H1 (cell line): ENCODE data around the gene TMEM245. TPM values are rescaled to one million over a fixed set of nuclear protein-coding genes. Genes with fewer than 3 reads are reported as not detected.

Experiments used
- EP300 ChIP-seq, 2 experiments: IDR thresholded peaks; 1 replicate in 1 of 2; 2 replicates in 1 of 2; pipeline ENCODE4 v1.6.1; 2011 to 2012; ENCODE audit warnings: low read depth in 2 of 2, low read length in 2 of 2, mild to moderate bottlenecking in 2 of 2, borderline replicate concordance in 1 of 2, inconsistent platforms in 1 of 2, moderate library complexity in 1 of 2
- GABPA ChIP-seq: IDR thresholded peaks from 2 replicates; pipeline ENCODE4 v1.6.1; 2011; ENCODE audit warnings: mild to moderate bottlenecking, low read length, moderate library complexity, borderline replicate concordance; ENCODE audit not compliant: insufficient read depth
- GTF2F1 ChIP-seq: IDR thresholded peaks from 2 replicates; pipeline ENCODE4 v1.6.1; 2012; ENCODE audit warnings: low read depth, low read length, improper control_type of control experiment, borderline replicate concordance
- PHF8 ChIP-seq: fragments of 200-600 bp; sonication (generic); conservative IDR thresholded peaks from 2 replicates; pipeline ENCODE4 v1.7.1; 2012; ENCODE audit warnings: low read depth, mild to moderate bottlenecking, inconsistent platforms, low read length, moderate library complexity
- SIN3A ChIP-seq, 2 experiments: IDR thresholded peaks in 1 of 2; conservative IDR thresholded peaks in 1 of 2; 2 replicates each; pipeline ENCODE4 v1.6.1; 2011 to 2012; ENCODE audit warnings: low read length in 2 of 2, improper control_type of control experiment in 1 of 2, low read depth in 1 of 2, mild to moderate bottlenecking in 1 of 2
- TAF7 ChIP-seq: optimal IDR thresholded peaks from 2 replicates; pipeline ENCODE3; 2011; ENCODE audit warnings: low read depth, mild to moderate bottlenecking, inconsistent platforms, low read length, moderate library complexity, borderline replicate concordance
- polyA plus RNA-seq, 7 experiments: library from polyadenylated mRNA; depleted of rRNA in 3 of 7; stranded (reverse) in 5 of 7; unstranded in 2 of 7; fragments of >200 nt in 5 of 7; fragments of 200-250 nt in 2 of 7; gene quantifications; 1 replicate in 5 of 7; 2 replicates in 1 of 7; 4 replicates in 1 of 7; pipeline versions ENCODE4 v1.2.1 to v1.2.3, GENCODE V29; 2011 to 2013; ENCODE audit warnings: missing spikeins in 2 of 7, mixed read lengths in 2 of 7
- total RNA-seq: library from RNA; stranded (reverse); fragmentation: NEBNext Ultra II Directional; extraction: Animal tissue kit (Norgen Biotek cat#: 25700); gene quantifications from 2 replicates; pipeline ENCODE4 v1.2.1, GENCODE V29; 2021

The TMEM245 gene
- total and polyA plus RNA-seq, 2 of the 8 experiments (the other 6 are each of a cell fraction or from before 2014, with no cell fraction given), result 44.3 to 45.8 TPM

DNA sequence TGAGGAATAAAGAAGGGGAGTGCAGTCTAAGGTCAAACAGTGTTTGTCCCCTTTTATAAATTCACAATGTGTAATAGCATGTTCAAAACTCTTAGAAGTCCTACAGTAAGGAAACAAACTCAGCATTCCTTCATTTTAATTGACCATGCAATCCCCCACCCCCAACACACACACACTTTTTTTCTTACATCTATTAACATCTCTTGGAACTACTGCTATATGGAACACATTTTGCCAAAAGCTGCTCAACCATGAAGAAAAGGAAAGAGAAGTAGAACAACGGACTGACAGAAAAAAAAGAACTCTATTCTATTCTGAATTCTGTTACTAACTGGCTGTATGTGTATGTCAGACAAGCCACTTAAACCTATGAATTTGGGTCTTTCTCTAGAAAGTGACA, 103.6 kb downstream of the TMEM245 start (continued):
- TF ChIP-seq GABPA (no peak), GTF2F1 (no peak), SIN3A (conservative IDR thresholded peaks at IDR 0.05 in 1 of 2, IDR thresholded peaks at IDR 0.05 in 1 of 2; ENCODE audit: low read depth in 1 of 2, low read length in 2 of 2) (no peak), PHF8 (no peak), TAF7 (no peak), EP300 (IDR thresholded peaks at IDR 0.05; ENCODE audit: borderline replicate concordance in 1 of 2, low read depth in 2 of 2, low read length in 2 of 2) (no peak)
